Measurements from ENCODE around the gene DNAJC16.

The DNAJC16 gene

DNA sequence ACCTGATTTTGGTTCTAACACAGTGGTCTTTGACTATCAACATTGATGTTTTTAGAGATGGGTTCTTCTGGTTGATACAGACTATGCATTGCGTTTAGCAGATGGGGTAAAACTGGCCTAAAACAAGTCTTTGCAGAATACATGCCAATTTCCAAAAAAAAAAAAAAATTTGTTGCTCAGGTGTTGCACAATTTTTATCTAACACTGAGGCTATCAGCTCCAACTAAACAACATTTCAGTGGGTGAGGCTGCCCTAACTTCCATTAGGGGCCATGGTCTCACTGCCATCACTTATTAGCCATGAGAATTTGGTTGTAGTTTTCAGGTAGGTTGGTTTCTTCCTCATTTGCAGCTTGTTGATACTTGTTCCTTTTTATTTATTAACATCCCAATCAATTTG lies 44.2 kb downstream of the DNAJC16 start:
- ChIA-PET CTCF (interaction anchor here (1.2 kb wide), 1 partner anchor 14 kb away, joined by 3 read pairs; no protein-coding TSS in a partner anchor), POLR2A (no interaction called here)
- Histone ChIP-seq H3K4me1 (ENCODE audit: control extremely low read depth in 1 of 4, control insufficient read depth in 4 of 4, insufficient read depth in 4 of 4, low read length in 3 of 4) (no peaks in the 10 kb centered on the region), H3K9me3 (ENCODE audit: control extremely low read depth in 1 of 5, control insufficient read depth in 4 of 5, insufficient read depth in 2 of 5, low read depth in 1 of 5, low read length in 4 of 5) (no peaks in the 10 kb centered on the region), H3K27me3 (replicated peaks in 2 of 5; ENCODE audit: control insufficient read depth in 4 of 5, insufficient read depth in 5 of 5, low read length in 4 of 5) (no peaks in the 10 kb centered on the region), H3K27ac (ENCODE audit: insufficient read depth in 1 of 2, low read depth in 1 of 2, low read length in 2 of 2, poor library complexity in 1 of 2, severe bottlenecking in 2 of 2) (no peak overlapping the region), H3K4me3 (ENCODE audit: control insufficient read depth in 1 of 7, extremely low read depth in 1 of 7, insufficient read depth in 4 of 7, low read depth in 2 of 7, low read length in 6 of 7) (no peak overlapping the region), H3K36me3 (ENCODE audit: control insufficient read depth in 4 of 4, insufficient read depth in 4 of 4, low read length in 3 of 4) (peaks cover 10 to 50% (median 41%) of the 10 kb centered on the region in 4 experiments)
- DNase-seq: no peak
- WGBS (ENCODE audit: insufficient coverage): 100% methylated on average over 1 of the region's 1 CpG

GRCh38 chr1:15571266-15571665 lies 44.6 kb downstream of the DNAJC16 start:
- Histone ChIP-seq H3K4me3 (ENCODE audit: control insufficient read depth in 1 of 7, extremely low read depth in 1 of 7, insufficient read depth in 4 of 7, low read depth in 2 of 7, low read length in 6 of 7) (no peak overlapping the region), H3K27ac (ENCODE audit: insufficient read depth in 1 of 2, low read depth in 1 of 2, low read length in 2 of 2, poor library complexity in 1 of 2, severe bottlenecking in 2 of 2) (no peak overlapping the region), H3K9me3 (ENCODE audit: control extremely low read depth in 1 of 5, control insufficient read depth in 4 of 5, insufficient read depth in 2 of 5, low read depth in 1 of 5, low read length in 4 of 5) (no peaks in the 10 kb centered on the region), H3K36me3 (ENCODE audit: control insufficient read depth in 4 of 4, insufficient read depth in 4 of 4, low read length in 3 of 4) (peaks cover 8 to 46% (median 37%) of the 10 kb centered on the region in 4 experiments), H3K4me1 (ENCODE audit: control extremely low read depth in 1 of 4, control insufficient read depth in 4 of 4, insufficient read depth in 4 of 4, low read length in 3 of 4) (no peaks in the 10 kb centered on the region), H3K27me3 (replicated peaks in 2 of 5; ENCODE audit: control insufficient read depth in 4 of 5, insufficient read depth in 5 of 5, low read length in 4 of 5) (no peaks in the 10 kb centered on the region)
- ChIA-PET POLR2A (no interaction called here), CTCF (interaction anchor here (1.2 kb wide), 1 partner anchor 15 kb away, joined by 3 read pairs; no protein-coding TSS in a partner anchor)
- DNase-seq: no peak

- ChIA-PET CTCF (interaction anchor here (0.6 to 0.7 kb wide), 2 partner anchors 8 to 328 kb away, joined by 3 read pairs; no protein-coding TSS in a partner anchor), POLR2A (no interaction called here)
- Histone ChIP-seq H3K4me1 (ENCODE audit: control extremely low read depth in 1 of 4, control insufficient read depth in 4 of 4, insufficient read depth in 4 of 4, low read length in 3 of 4) (no peaks in the 10 kb centered on the region), H3K36me3 (ENCODE audit: control insufficient read depth in 4 of 4, insufficient read depth in 4 of 4, low read length in 3 of 4) (peaks cover 5 to 24% (median 18%) of the 10 kb centered on the region in 4 experiments), H3K27me3 (replicated peaks in 2 of 5; ENCODE audit: control insufficient read depth in 4 of 5, insufficient read depth in 5 of 5, low read length in 4 of 5) (no peaks in the 10 kb centered on the region), H3K4me3 (ENCODE audit: control insufficient read depth in 1 of 7, extremely low read depth in 1 of 7, insufficient read depth in 4 of 7, low read depth in 2 of 7, low read length in 6 of 7) (no peak overlapping the region), H3K27ac (ENCODE audit: insufficient read depth in 1 of 2, low read depth in 1 of 2, low read length in 2 of 2, poor library complexity in 1 of 2, severe bottlenecking in 2 of 2) (no peak overlapping the region), H3K9me3 (ENCODE audit: control extremely low read depth in 1 of 5, control insufficient read depth in 4 of 5, insufficient read depth in 2 of 5, low read depth in 1 of 5, low read length in 4 of 5) (no peaks in the 10 kb centered on the region)
- WGBS (ENCODE audit: insufficient coverage): 100% methylated on average over 6 of the region's 9 CpGs
- DNase-seq: no peak
Measured at GRCh38 chr1:15573477-15573876, 46.8 kb downstream of the DNAJC16 start.

- Histone ChIP-seq H3K9me3 (ENCODE audit: control extremely low read depth in 1 of 5, control insufficient read depth in 4 of 5, insufficient read depth in 2 of 5, low read depth in 1 of 5, low read length in 4 of 5) (no peaks in the 10 kb centered on the region), H3K36me3 (ENCODE audit: control insufficient read depth in 4 of 4, insufficient read depth in 4 of 4, low read length in 3 of 4) (peaks cover 2 to 14% (median 10%) of the 10 kb centered on the region in 4 experiments), H3K27me3 (replicated peaks in 2 of 5; ENCODE audit: control insufficient read depth in 4 of 5, insufficient read depth in 5 of 5, low read length in 4 of 5) (no peaks in the 10 kb centered on the region), H3K4me1 (ENCODE audit: control extremely low read depth in 1 of 4, control insufficient read depth in 4 of 4, insufficient read depth in 4 of 4, low read length in 3 of 4) (no peaks in the 10 kb centered on the region), H3K4me3 (ENCODE audit: control insufficient read depth in 1 of 7, extremely low read depth in 1 of 7, insufficient read depth in 4 of 7, low read depth in 2 of 7, low read length in 6 of 7) (no peak overlapping the region), H3K27ac (ENCODE audit: insufficient read depth in 1 of 2, low read depth in 1 of 2, low read length in 2 of 2, poor library complexity in 1 of 2, severe bottlenecking in 2 of 2) (no peak overlapping the region)
- DNase-seq: no peak
- 100% methylated on average over 6 of the region's 6 CpGs for WGBS (ENCODE audit: insufficient coverage)
- POLR2A ChIA-PET: no interaction called here
- CTCF ChIA-PET: no interaction called here
Measured at GRCh38 chr1:15574741-15575140, 48.1 kb downstream of the DNAJC16 start.

GRCh38 chr1:15575549-15576150 lies 49.0 kb downstream of the DNAJC16 start:
- Histone ChIP-seq H3K9me3 (ENCODE audit: control extremely low read depth in 1 of 5, control insufficient read depth in 4 of 5, insufficient read depth in 2 of 5, low read depth in 1 of 5, low read length in 4 of 5) (no peaks in the 10 kb centered on the region), H3K4me1 (ENCODE audit: control extremely low read depth in 1 of 4, control insufficient read depth in 4 of 4, insufficient read depth in 4 of 4, low read length in 3 of 4) (no peaks in the 10 kb centered on the region), H3K27ac (ENCODE audit: insufficient read depth in 1 of 2, low read depth in 1 of 2, low read length in 2 of 2, poor library complexity in 1 of 2, severe bottlenecking in 2 of 2) (no peak overlapping the region), H3K36me3 (ENCODE audit: control insufficient read depth in 4 of 4, insufficient read depth in 4 of 4, low read length in 3 of 4) (peaks cover 0 to 8% (median 5%) of the 10 kb centered on the region in 4 experiments), H3K27me3 (replicated peaks in 2 of 5; ENCODE audit: control insufficient read depth in 4 of 5, insufficient read depth in 5 of 5, low read length in 4 of 5) (no peaks in the 10 kb centered on the region), H3K4me3 (ENCODE audit: control insufficient read depth in 1 of 7, extremely low read depth in 1 of 7, insufficient read depth in 4 of 7, low read depth in 2 of 7, low read length in 6 of 7) (no peak overlapping the region)
- no peak for DNase-seq
- CTCF ChIA-PET: no interaction called here
- 100% methylated on average over 2 of the region's 7 CpGs for WGBS (ENCODE audit: insufficient coverage)
- POLR2A ChIA-PET: no interaction called here

DNA sequence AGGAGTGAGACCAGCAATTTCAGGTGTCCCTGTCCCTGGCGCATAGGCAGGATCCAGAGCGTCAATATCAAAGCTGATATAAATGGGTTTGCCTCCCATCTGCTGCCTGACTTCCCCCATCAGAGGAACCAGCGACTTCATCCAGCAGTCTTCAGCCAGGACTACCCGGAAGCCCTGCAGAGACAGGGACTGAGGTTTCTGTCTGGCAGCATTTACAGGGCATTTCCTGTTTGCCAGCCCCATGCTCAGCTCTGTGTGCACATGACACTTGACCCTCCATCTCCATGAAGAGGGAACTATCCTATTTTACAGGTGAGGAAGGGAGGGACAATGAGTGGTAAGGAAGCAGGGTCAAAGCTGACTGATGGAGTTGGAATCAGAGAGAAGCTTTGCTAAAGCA lies 51.0 kb downstream of the DNAJC16 start:
- Histone ChIP-seq H3K27ac (ENCODE audit: insufficient read depth in 1 of 2, low read depth in 1 of 2, low read length in 2 of 2, poor library complexity in 1 of 2, severe bottlenecking in 2 of 2) (no peak overlapping the region), H3K9me3 (ENCODE audit: control extremely low read depth in 1 of 5, control insufficient read depth in 4 of 5, insufficient read depth in 2 of 5, low read depth in 1 of 5, low read length in 4 of 5) (no peaks in the 10 kb centered on the region), H3K4me1 (ENCODE audit: control extremely low read depth in 1 of 4, control insufficient read depth in 4 of 4, insufficient read depth in 4 of 4, low read length in 3 of 4) (no peaks in the 10 kb centered on the region), H3K27me3 (replicated peaks in 2 of 5; ENCODE audit: control insufficient read depth in 4 of 5, insufficient read depth in 5 of 5, low read length in 4 of 5) (no peaks in the 10 kb centered on the region), H3K4me3 (ENCODE audit: control insufficient read depth in 1 of 7, extremely low read depth in 1 of 7, insufficient read depth in 4 of 7, low read depth in 2 of 7, low read length in 6 of 7) (no peak overlapping the region), H3K36me3 (ENCODE audit: control insufficient read depth in 4 of 4, insufficient read depth in 4 of 4, low read length in 3 of 4) (peaks cover 0 to 6% (median 0%) of the 10 kb centered on the region in 4 experiments)
- ChIA-PET POLR2A (no interaction called here), CTCF (no interaction called here)
- no peak for DNase-seq
- 87% methylated on average over 4 of the region's 4 CpGs for WGBS (ENCODE audit: insufficient coverage)

GRCh38 chr1:15578921-15579682 lies 52.5 kb downstream of the DNAJC16 start:
- Histone ChIP-seq H3K27ac (ENCODE audit: insufficient read depth in 1 of 2, low read depth in 1 of 2, low read length in 2 of 2, poor library complexity in 1 of 2, severe bottlenecking in 2 of 2) (no peak overlapping the region), H3K36me3 (ENCODE audit: control insufficient read depth in 4 of 4, insufficient read depth in 4 of 4, low read length in 3 of 4) (peaks cover 0 to 6% (median 0%) of the 10 kb centered on the region in 4 experiments), H3K27me3 (replicated peaks in 2 of 5; ENCODE audit: control insufficient read depth in 4 of 5, insufficient read depth in 5 of 5, low read length in 4 of 5) (no peaks in the 10 kb centered on the region), H3K9me3 (ENCODE audit: control extremely low read depth in 1 of 5, control insufficient read depth in 4 of 5, insufficient read depth in 2 of 5, low read depth in 1 of 5, low read length in 4 of 5) (no peaks in the 10 kb centered on the region), H3K4me1 (ENCODE audit: control extremely low read depth in 1 of 4, control insufficient read depth in 4 of 4, insufficient read depth in 4 of 4, low read length in 3 of 4) (no peaks in the 10 kb centered on the region), H3K4me3 (ENCODE audit: control insufficient read depth in 1 of 7, extremely low read depth in 1 of 7, insufficient read depth in 4 of 7, low read depth in 2 of 7, low read length in 6 of 7) (no peak overlapping the region)
- DNase-seq: no peak
- 90% methylated on average over 15 of the region's 16 CpGs for WGBS (ENCODE audit: insufficient coverage)
- POLR2A ChIA-PET: interaction anchor here (0.6 kb wide), 1 partner anchor 16 kb away, joined by 3 read pairs; no protein-coding TSS in a partner anchor
- CTCF ChIA-PET: no interaction called here
